SU-DHL-6 (cell line): ENCODE measurements around the gene SLFN14.
"Not testable (repeated sequence)": the region's sequence is repeated elsewhere in the genome, so short reads cannot be mapped to it uniquely, and the experiment has no call there.

Experiments
- H2AFZ ChIP-seq: fragments of 200-600 bp; sonication (generic); 2 replicates; pipeline ENCODE4 v1.6.1; 2014; ENCODE audit warnings: low read depth, mild to moderate bottlenecking, moderate library complexity, mixed read lengths, antibody characterized with exemption, low read length; ENCODE audit not compliant: severe bottlenecking
- H3F3A ChIP-seq: fragments of 200-600 bp; shearing (Covaris generic); 2 replicates; pipeline ENCODE4 v1.6.0; 2016; ENCODE audit warnings: antibody characterized with exemption, mild to moderate bottlenecking; ENCODE audit not compliant: insufficient read depth
- H3K27ac ChIP-seq: fragments of 200-600 bp; sonication (generic); 2 replicates; pipeline ENCODE4 v1.5.1; 2016; ENCODE audit warnings: low read depth, mild to moderate bottlenecking, low read length, moderate library complexity, mixed read lengths
- H3K27me3 ChIP-seq: fragments of 200-600 bp; sonication (generic), shearing (Covaris generic); 2 replicates; pipeline ENCODE4 v1.6.0; 2014; ENCODE audit warnings: mild to moderate bottlenecking, low read length
- H3K36me3 ChIP-seq: fragments of 200-600 bp; sonication (generic); 2 replicates; pipeline ENCODE4 v1.6.1; 2014; ENCODE audit warnings: mild to moderate bottlenecking, low read length, mixed read lengths
- H3K4me2 ChIP-seq: fragments of 300-600, 200-600 bp; shearing (Covaris generic), sonication (generic); 2 replicates; pipeline ENCODE4 v1.6.0; 2014; ENCODE audit warnings: low read length, low read depth, mild to moderate bottlenecking; ENCODE audit not compliant: poor library complexity, severe bottlenecking
- H3K4me3 ChIP-seq: fragments of 200-600 bp; sonication (generic); 2 replicates; pipeline ENCODE4 v1.5.1; 2014; ENCODE audit warnings: antibody characterized with exemption, low read length, mild to moderate bottlenecking, mixed read lengths; ENCODE audit not compliant: insufficient read depth, poor library complexity, severe bottlenecking
- H3K79me2 ChIP-seq: fragments of 200-600 bp; sonication (generic); 2 replicates; pipeline ENCODE4 v1.6.1; 2014; ENCODE audit warnings: mild to moderate bottlenecking, low read length, moderate library complexity; ENCODE audit not compliant: insufficient read depth
- H3K9ac ChIP-seq: fragments of 200-600 bp; sonication (generic); 2 replicates; pipeline ENCODE4 v1.7.0; 2014; ENCODE audit warnings: mild to moderate bottlenecking, low read length
- H3K9me2 ChIP-seq: fragments of 200-600 bp; sonication (generic); replicated peaks from 2 replicates; pipeline ENCODE4 v1.6.1; 2014; ENCODE audit warnings: low read length; ENCODE audit not compliant: insufficient read depth
- H3K9me3 ChIP-seq: fragments of 200-600 bp; sonication (generic); 2 replicates; pipeline ENCODE4 v1.6.1; 2014; ENCODE audit warnings: low read length, mixed read lengths; ENCODE audit not compliant: insufficient read depth
- H4K20me1 ChIP-seq: fragments of 200-600 bp; sonication (generic); 2 replicates; pipeline ENCODE4 v1.6.1; 2014; ENCODE audit warnings: low read depth, mild to moderate bottlenecking, antibody characterized with exemption, low read length, moderate library complexity, mixed read lengths
- EZH2phosphoT487 ChIP-seq: fragments of 200-600 bp; sonication (generic), shearing (Covaris generic); conservative IDR thresholded peaks from 2 replicates; pipeline ENCODE4 v1.6.1; 2018; ENCODE audit warnings: mild to moderate bottlenecking, antibody characterized with exemption, low read length, moderate library complexity, mixed read lengths
- TF ChIP-seq, protein P1 (sequence below): fragments of 200-600 bp; sonication (generic); IDR thresholded peaks from one replicate; pipeline ENCODE4 v1.5.1; 2017; ENCODE audit warnings: antibody characterized with exemption, mild to moderate bottlenecking, low read length, moderate library complexity; ENCODE audit not compliant: insufficient read depth, poor library complexity, severe bottlenecking

SLFN14 gene

DNA sequence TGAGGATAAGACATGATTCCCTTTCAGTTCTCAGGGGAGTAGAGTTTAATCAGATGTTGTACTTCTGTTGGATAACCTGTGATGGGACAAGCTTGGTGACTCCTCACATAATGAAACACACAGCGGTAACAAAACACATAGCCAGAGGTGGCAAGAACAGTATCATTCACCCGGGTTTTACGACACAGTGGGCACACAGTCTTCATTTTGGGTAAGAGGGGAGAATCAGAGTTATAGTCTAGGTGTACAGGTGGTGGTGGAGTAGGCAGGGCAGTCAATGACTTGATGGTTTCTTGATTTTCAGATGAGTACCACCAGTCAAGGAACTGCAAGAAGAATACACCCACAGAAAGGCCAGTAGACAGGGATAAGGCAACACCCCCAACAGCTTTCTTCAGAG is 15.1 kb upstream of the SLFN14 start:
- no peak overlapping the region for H2AFZ ChIP-seq
- H3K79me2 ChIP-seq, result peaks cover 16% of the 10 kb centered on the region
- H3K9me2 ChIP-seq, result no peaks in the 10 kb centered on the region
- no peak overlapping the region for H3K27ac ChIP-seq
- peaks cover 34% of the 10 kb centered on the region; the same call in 1 of the 2 replicates for H3F3A ChIP-seq
- no peak overlapping the region for H3K4me3 ChIP-seq
- no peaks in the 10 kb centered on the region for H3K9me3 ChIP-seq
- H3K27me3 ChIP-seq, result no peaks in the 10 kb centered on the region
- TF ChIP-seq, protein P1, sequence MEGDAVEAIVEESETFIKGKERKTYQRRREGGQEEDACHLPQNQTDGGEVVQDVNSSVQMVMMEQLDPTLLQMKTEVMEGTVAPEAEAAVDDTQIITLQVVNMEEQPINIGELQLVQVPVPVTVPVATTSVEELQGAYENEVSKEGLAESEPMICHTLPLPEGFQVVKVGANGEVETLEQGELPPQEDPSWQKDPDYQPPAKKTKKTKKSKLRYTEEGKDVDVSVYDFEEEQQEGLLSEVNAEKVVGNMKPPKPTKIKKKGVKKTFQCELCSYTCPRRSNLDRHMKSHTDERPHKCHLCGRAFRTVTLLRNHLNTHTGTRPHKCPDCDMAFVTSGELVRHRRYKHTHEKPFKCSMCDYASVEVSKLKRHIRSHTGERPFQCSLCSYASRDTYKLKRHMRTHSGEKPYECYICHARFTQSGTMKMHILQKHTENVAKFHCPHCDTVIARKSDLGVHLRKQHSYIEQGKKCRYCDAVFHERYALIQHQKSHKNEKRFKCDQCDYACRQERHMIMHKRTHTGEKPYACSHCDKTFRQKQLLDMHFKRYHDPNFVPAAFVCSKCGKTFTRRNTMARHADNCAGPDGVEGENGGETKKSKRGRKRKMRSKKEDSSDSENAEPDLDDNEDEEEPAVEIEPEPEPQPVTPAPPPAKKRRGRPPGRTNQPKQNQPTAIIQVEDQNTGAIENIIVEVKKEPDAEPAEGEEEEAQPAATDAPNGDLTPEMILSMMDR, result no peak
- TF ChIP-seq EZH2phosphoT487, result no peak
- H4K20me1 ChIP-seq, result no peaks in the 10 kb centered on the region
- H3K4me2 ChIP-seq, result no peak overlapping the region
- H3K36me3 ChIP-seq, result peaks cover 7% of the 10 kb centered on the region; the same call in 1 of the 2 replicates
- no peak overlapping the region for H3K9ac ChIP-seq

DNA sequence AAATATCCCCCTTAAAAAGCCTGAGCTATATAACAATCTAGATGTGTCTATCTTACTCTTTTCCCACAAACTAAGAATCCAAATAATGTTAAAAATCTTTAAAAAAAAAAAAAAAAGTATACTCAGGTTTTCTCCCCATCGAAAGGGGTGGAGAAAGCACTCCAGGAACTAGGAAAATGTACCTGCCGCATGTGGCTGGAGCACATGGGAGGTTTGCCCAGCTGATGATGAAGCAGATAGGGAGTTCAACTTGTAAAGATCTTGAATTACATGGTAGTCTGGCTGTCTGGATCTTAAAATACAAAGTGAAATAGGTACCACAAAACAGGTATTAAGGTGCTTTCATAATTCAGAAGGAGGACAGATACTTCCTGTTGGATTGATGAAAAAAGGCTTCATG is 8.8 kb upstream of the SLFN14 start:
- Histone ChIP-seq H2AFZ (no peak overlapping the region), H3K4me2 (peak overlapping the region; percentile 66), H3K27ac (no peak overlapping the region), H3K9me2 (no peaks in the 10 kb centered on the region), H3K4me3 (peak overlapping the region; percentile 97), H3F3A (peaks cover 3% of the 10 kb centered on the region; the same call in 1 of the 2 replicates), H3K79me2 (peaks cover 35% of the 10 kb centered on the region), H3K9me3 (no peaks in the 10 kb centered on the region), H4K20me1 (no peaks in the 10 kb centered on the region), H3K27me3 (no peaks in the 10 kb centered on the region), H3K36me3 (peaks cover 3% of the 10 kb centered on the region; the same call in 1 of the 2 replicates), H3K9ac (peak overlapping the region; percentile 87)
- no peak for TF ChIP-seq EZH2phosphoT487

DNA sequence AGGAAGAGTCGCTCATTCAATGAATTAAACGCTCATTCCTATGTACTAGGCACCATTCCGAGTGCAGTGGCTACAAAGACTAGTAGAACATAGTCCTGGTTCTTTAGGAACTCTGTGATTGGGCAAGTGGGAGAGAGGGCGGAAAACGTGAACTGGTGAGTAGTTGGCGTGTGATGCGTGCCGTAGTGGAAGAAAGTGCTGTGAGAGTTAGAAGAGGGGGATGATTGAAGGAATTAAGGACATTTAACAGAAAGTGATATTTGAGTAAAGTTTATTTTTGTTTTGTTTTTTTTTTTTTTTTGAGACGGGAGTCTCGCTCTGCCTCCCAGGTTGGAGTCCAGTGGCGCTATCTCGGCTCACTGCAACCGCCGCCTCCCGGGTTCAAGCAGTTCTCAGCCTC is 7.9 kb upstream of the SLFN14 start:
- Histone ChIP-seq H2AFZ (peak overlapping the region; percentile 88), H3K4me3 (peak overlapping the region; percentile 97), H3K27me3 (no peaks in the 10 kb centered on the region), H3K9me2 (no peaks in the 10 kb centered on the region), H3K36me3 (no peaks in the 10 kb centered on the region), H3F3A (no peaks in the 10 kb centered on the region), H3K79me2 (peaks cover 35% of the 10 kb centered on the region), H4K20me1 (no peaks in the 10 kb centered on the region), H3K27ac (no peak overlapping the region), H3K9me3 (no peaks in the 10 kb centered on the region), H3K9ac (peak overlapping the region; percentile 87), H3K4me2 (peak overlapping the region; percentile 66)
- TF ChIP-seq EZH2phosphoT487, result no peak
- TF ChIP-seq, protein P1, result no peak

DNA sequence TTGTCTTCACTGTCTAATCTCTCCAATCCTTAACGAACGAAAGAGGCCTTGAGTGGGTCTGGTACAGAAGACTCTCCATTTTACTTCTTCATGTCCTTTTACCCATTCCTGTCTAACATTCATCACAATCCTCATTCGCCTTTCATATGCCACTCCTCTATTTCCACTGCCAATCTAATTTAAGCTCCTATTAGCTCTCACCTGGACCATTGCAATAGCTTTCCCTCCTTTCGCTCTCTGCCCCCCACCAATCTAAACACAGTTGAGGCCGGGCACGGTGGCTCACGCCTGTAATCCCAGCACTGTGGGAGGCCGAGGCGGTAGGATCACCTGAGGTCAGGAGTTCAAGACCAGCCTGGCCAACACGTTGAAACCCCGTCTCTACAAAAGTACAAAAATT is 6.3 kb upstream of the SLFN14 start:
- Histone ChIP-seq H3K9me2 (no peaks in the 10 kb centered on the region), H3K4me3 (no peak overlapping the region), H3K79me2 (peaks cover 35% of the 10 kb centered on the region), H3F3A (no peaks in the 10 kb centered on the region), H3K4me2 (no peak overlapping the region), H2AFZ (no peak overlapping the region), H3K27ac (no peak overlapping the region), H3K9ac (no peak overlapping the region), H3K27me3 (no peaks in the 10 kb centered on the region), H3K36me3 (no peaks in the 10 kb centered on the region), H4K20me1 (no peaks in the 10 kb centered on the region), H3K9me3 (no peaks in the 10 kb centered on the region)
- TF ChIP-seq EZH2phosphoT487, result no peak
- TF ChIP-seq, protein P1, result no peak

DNA sequence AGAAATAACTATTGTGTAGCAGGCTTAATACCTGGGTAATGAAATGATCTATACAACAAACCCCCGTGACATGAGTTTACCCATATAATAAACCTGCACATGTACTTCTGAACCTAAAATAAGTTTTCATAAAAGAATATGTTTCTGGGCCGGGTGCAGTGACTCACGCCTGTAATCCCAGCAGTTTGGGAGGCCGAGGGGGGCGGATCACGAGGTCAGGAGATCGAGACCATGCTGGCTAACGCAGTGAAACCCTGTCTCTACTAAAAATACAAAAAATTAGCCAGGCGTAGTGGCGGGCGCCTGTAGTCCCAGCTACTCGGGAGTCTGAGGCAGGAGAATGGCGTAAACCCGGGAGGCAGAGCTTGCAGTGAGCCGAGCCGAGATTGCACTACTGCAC is 2.6 kb upstream of the SLFN14 start:
- not testable (repeated sequence) for H2AFZ ChIP-seq, H3K9me2 ChIP-seq, H4K20me1 ChIP-seq, H3K36me3 ChIP-seq, H3K27me3 ChIP-seq, H3K4me3 ChIP-seq, H3K27ac ChIP-seq, H3K79me2 ChIP-seq, H3K4me2 ChIP-seq, H3F3A ChIP-seq, H3K9ac ChIP-seq, H3K9me3 ChIP-seq
